Endothelial cell of umbilical vein (primary cell): ENCODE measurements around the gene PFDN5. TPM values are rescaled to one million over a fixed set of nuclear protein-coding genes. Genes with fewer than 3 reads are reported as not detected.

Source experiments
- BruUV-seq: library from RNA; stranded (reverse); fragments of 400-500 nt; replicated peaks from 2 replicates; lab custom pipeline; 2021; lab: Mats Ljungman, UMichigan
- CTCF ChIA-PET: fragments of 300-600, 350-600 bp; sonication (Branson Sonifier 250); formaldehyde crosslinking; loops from one replicate; lab custom pipeline; 2021; ENCODE audit warnings: antibody characterized with exemption, inconsistent platforms; lab: Charles Lee
- POLR2A ChIA-PET: fragments of 300-600, 350-600 bp; sonication (Branson Sonifier 250); formaldehyde crosslinking; loops from one replicate; lab custom pipeline; 2021; ENCODE audit warnings: antibody characterized with exemption, inconsistent platforms; lab: Charles Lee
- DNase-seq: peaks from one replicate; pipeline ENCODE4 v3.0.0-alpha.2; 2011; ENCODE audit warnings: low read depth, low spot score
- FAIRE-seq: peaks from 2 replicates; lab custom pipeline; 2011; peaks lifted over from hg19 to GRCh38; lab: Jason Lieb, UNC
- H2AFZ ChIP-seq: 2 replicates; pipeline ENCODE4 v1.6.0; 2012; ENCODE audit warnings: low read depth, low read length, control low read depth, inconsistent platforms
- H3K27ac ChIP-seq: 2 replicates; pipeline ENCODE4 v1.5.1; 2011; ENCODE audit warnings: low read depth, mild to moderate bottlenecking, control low read depth, low read length, moderate library complexity; ENCODE audit not compliant: insufficient read depth
- H3K27me3 ChIP-seq, 2 experiments: 2 replicates each; pipeline versions ENCODE4 v1.6.0 to v1.6.1; 2011; ENCODE audit warnings: low read length in 2 of 2, mixed read lengths in 1 of 2; ENCODE audit not compliant: control insufficient read depth in 2 of 2, insufficient read depth in 2 of 2
- H3K36me3 ChIP-seq, 2 experiments: 2 replicates in 1 of 2; 3 replicates in 1 of 2; pipeline ENCODE4 v1.5.1; 2011; ENCODE audit warnings: low read length in 2 of 2, mild to moderate bottlenecking in 1 of 2, moderate library complexity in 1 of 2; ENCODE audit not compliant: control insufficient read depth in 2 of 2, insufficient read depth in 2 of 2; ENCODE audit errors: extremely low read depth in 1 of 2
- H3K4me1 ChIP-seq: 3 replicates; pipeline ENCODE4 v1.5.1; 2011; ENCODE audit warnings: mild to moderate bottlenecking, low read length; ENCODE audit not compliant: control insufficient read depth, insufficient read depth; ENCODE audit errors: extremely low read depth
- H3K4me2 ChIP-seq: 2 replicates; pipeline ENCODE4 v1.6.1; 2011; ENCODE audit warnings: low read length, control low read depth, mixed read lengths; ENCODE audit not compliant: insufficient read depth
- H3K4me3 ChIP-seq, 3 experiments: fragments of 200-600 bp in 1 of 3; sonication (generic), shearing (Covaris generic) in 1 of 3; replicated peaks in 1 of 3; 2 replicates each; pipeline ENCODE4 v1.5.1; 2011 to 2016; ENCODE audit warnings: control low read depth in 3 of 3, low read length in 3 of 3, mild to moderate bottlenecking in 2 of 3, inconsistent platforms in 1 of 3, low read depth in 1 of 3, moderate library complexity in 1 of 3; ENCODE audit not compliant: insufficient read depth in 1 of 3
- H3K79me2 ChIP-seq: 2 replicates; pipeline ENCODE4 v1.6.0; 2012; ENCODE audit warnings: low read length, inconsistent platforms; ENCODE audit not compliant: control insufficient read depth, insufficient read depth
- H3K9ac ChIP-seq: replicated peaks from 2 replicates; pipeline ENCODE3; 2011; ENCODE audit warnings: low read length, control low read depth; ENCODE audit not compliant: insufficient read depth; ENCODE audit errors: extremely low read depth
- H3K9me1 ChIP-seq: replicated peaks from 3 replicates; pipeline ENCODE4 v1.6.0; 2011; ENCODE audit warnings: mild to moderate bottlenecking, low read length; ENCODE audit not compliant: control insufficient read depth, insufficient read depth; ENCODE audit errors: extremely low read depth
- H3K9me3 ChIP-seq: replicated peaks from 2 replicates; pipeline ENCODE4 v1.5.1; 2012; ENCODE audit warnings: low read length, inconsistent platforms; ENCODE audit not compliant: control insufficient read depth, insufficient read depth
- H4K20me1 ChIP-seq: replicated peaks from 2 replicates; pipeline ENCODE3; 2011; ENCODE audit warnings: mild to moderate bottlenecking, low read length; ENCODE audit not compliant: control insufficient read depth, insufficient read depth; ENCODE audit errors: extremely low read depth
- EZH2 ChIP-seq: IDR thresholded peaks from 2 replicates; pipeline ENCODE4 v1.6.1; 2012; ENCODE audit warnings: borderline replicate concordance, low read depth, mild to moderate bottlenecking, moderate library complexity, low read length, inconsistent platforms; ENCODE audit not compliant: severe bottlenecking
- FOS ChIP-seq: IDR thresholded peaks from 2 replicates; pipeline ENCODE4 v1.6.1; 2011; ENCODE audit warnings: mild to moderate bottlenecking, low read length, moderate library complexity, borderline replicate concordance; ENCODE audit not compliant: insufficient read depth
- GATA2 ChIP-seq: IDR thresholded peaks from 2 replicates; pipeline ENCODE4 v1.7.0; 2011; ENCODE audit warnings: low read depth, mild to moderate bottlenecking, moderate library complexity, mixed read lengths, low read length; ENCODE audit not compliant: insufficient read length, insufficient read depth
- JUN ChIP-seq: IDR thresholded peaks from 2 replicates; pipeline ENCODE4 v1.6.1; 2011; ENCODE audit warnings: borderline replicate concordance, low read depth; ENCODE audit not compliant: insufficient read length, insufficient read depth
- MYC ChIP-seq: IDR thresholded peaks from one replicate; pipeline ENCODE4 v1.6.1; 2011; ENCODE audit warnings: mild to moderate bottlenecking, low read depth, low read length
- POLR2A ChIP-seq: IDR thresholded peaks from 2 replicates; pipeline ENCODE4 v1.6.1; 2012; ENCODE audit warnings: low read depth, mild to moderate bottlenecking, control low read depth, low read length
- POLR2AphosphoS5 ChIP-seq: IDR thresholded peaks from 2 replicates; pipeline ENCODE4 v1.6.1; 2012; ENCODE audit warnings: low read depth, mild to moderate bottlenecking, control low read depth, low read length, moderate library complexity; ENCODE audit not compliant: insufficient read depth
- dilution Hi-C: fragments of 300-500 bp; cut with MboI; formaldehyde crosslinking; loops from one replicate; pipeline ENCODE4 v1.15.0; 2019; ENCODE audit warnings: low sequenced_read_pairs; ENCODE audit not compliant: extremely low pct_ligation_motif_present
- intact Hi-C: fragments of 100-400 bp; cut with micrococcal nuclease; formaldehyde crosslinking; loops from one replicate; pipeline ENCODE4 v1.10.0; 2022
- polyA plus RNA-seq, 4 experiments: library from polyadenylated mRNA; depleted of rRNA in 3 of 4; stranded (reverse) in 3 of 4; unstranded in 1 of 4; fragments of >200 nt; gene quantifications; 2 replicates each; pipeline versions ENCODE4 v1.2.1 to v1.2.3, GENCODE V29; 2011 to 2012; ENCODE audit warnings: missing spikeins in 1 of 4
- total RNA-seq: library from RNA; stranded (reverse); gene quantifications from 2 replicates; pipeline ENCODE4 v1.2.3, GENCODE V29; 2021
- TF ChIP-seq, protein P1 (sequence below), 2 donors: IDR thresholded peaks; 1 replicate in 1 of 2; 2 replicates in 1 of 2; pipeline ENCODE4 v1.5.1; 2011; ENCODE audit warnings: low read length in 2 of 2, mild to moderate bottlenecking in 2 of 2, moderate library complexity in 2 of 2, control low read depth in 1 of 2, inconsistent platforms in 1 of 2, low read depth in 1 of 2; ENCODE audit not compliant: insufficient read depth in 1 of 2; ENCODE audit errors: extremely low read depth in 1 of 2
- TF ChIP-seq, protein P2 (sequence below): IDR thresholded peaks from 2 replicates; pipeline ENCODE4 v1.6.1; 2011; ENCODE audit not compliant: insufficient read depth, insufficient read length

PFDN5 gene
- total and polyA plus RNA-seq, 2 donors (not counting 3 experiments of a cell fraction or from before 2014, with no cell fraction given) = 301 to 745 TPM

DNA sequence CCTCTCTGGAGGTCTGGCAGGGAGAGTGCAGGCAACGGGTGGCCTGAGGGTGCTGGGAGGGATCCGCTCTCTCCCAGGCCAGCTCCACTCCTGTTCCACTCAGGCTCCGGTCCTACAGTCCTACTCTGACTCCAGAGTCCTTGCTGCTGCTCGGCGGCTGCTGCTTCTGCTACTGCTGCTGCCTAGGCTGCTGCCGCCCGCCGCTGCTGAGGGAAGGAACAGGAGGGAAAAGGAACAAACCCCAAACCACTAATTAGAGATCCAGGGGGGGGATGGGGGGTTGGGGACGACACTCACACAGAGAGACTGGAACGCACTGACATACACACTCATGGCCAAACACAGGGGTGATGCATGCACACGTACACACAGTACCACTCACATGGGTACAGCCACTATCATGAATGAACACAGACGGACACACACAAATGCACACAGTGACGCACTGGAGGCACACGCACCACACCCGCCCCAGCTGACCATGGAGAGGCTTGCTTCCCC is 40.9 kb downstream of the PFDN5 start, which contains the start of gene SP7:
Gene SP7 (minus strand): TSS at position 174 of the 501 bp plus-strand sequence. CDS start 708 bp downstream, outside the sequence.
- intact Hi-C loops = no loop called here
- dilution Hi-C loops = no loop called here
- Histone ChIP-seq H4K20me1 (no peaks in the 10 kb centered on the region), H3K4me1 (no peaks in the 10 kb centered on the region), H3K4me3 (no peak within 1 kb of the TSS), H3K9me3 (no peaks in the 10 kb centered on the region), H3K9me1 (no peaks in the 10 kb centered on the region), H2AFZ (no peak within 1 kb of the TSS), H3K27ac (no peak within 1 kb of the TSS), H3K9ac (no peak within 1 kb of the TSS), H3K4me2 (no peak within 1 kb of the TSS), H3K36me3 (no peaks in the 10 kb centered on the region), H3K79me2 (no peaks in the 10 kb centered on the region), H3K27me3 (peaks cover 21 to 27% of the 10 kb centered on the region in 2 experiments)
- DNase-seq (no peak), FAIRE-seq (no peak)
- BruUV-seq = no TSS peak
- TF ChIP-seq JUN = no peak
- no peak for TF ChIP-seq EZH2
- no peak for TF ChIP-seq FOS
- no peak for TF ChIP-seq GATA2
- TF ChIP-seq MYC = no peak
- no peak for TF ChIP-seq POLR2AphosphoS5
- TF ChIP-seq, protein P1, sequence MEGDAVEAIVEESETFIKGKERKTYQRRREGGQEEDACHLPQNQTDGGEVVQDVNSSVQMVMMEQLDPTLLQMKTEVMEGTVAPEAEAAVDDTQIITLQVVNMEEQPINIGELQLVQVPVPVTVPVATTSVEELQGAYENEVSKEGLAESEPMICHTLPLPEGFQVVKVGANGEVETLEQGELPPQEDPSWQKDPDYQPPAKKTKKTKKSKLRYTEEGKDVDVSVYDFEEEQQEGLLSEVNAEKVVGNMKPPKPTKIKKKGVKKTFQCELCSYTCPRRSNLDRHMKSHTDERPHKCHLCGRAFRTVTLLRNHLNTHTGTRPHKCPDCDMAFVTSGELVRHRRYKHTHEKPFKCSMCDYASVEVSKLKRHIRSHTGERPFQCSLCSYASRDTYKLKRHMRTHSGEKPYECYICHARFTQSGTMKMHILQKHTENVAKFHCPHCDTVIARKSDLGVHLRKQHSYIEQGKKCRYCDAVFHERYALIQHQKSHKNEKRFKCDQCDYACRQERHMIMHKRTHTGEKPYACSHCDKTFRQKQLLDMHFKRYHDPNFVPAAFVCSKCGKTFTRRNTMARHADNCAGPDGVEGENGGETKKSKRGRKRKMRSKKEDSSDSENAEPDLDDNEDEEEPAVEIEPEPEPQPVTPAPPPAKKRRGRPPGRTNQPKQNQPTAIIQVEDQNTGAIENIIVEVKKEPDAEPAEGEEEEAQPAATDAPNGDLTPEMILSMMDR (IDR thresholded peaks at IDR 0.05; ENCODE audit: extremely low read depth in 1 of 2, insufficient read depth in 1 of 2, low read depth in 1 of 2, low read length in 2 of 2) = no peak
- TF ChIP-seq, protein P2, sequence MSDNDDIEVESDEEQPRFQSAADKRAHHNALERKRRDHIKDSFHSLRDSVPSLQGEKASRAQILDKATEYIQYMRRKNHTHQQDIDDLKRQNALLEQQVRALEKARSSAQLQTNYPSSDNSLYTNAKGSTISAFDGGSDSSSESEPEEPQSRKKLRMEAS = no peak
- no peak for TF ChIP-seq POLR2A
- CTCF ChIA-PET = interaction anchor here (0.7 to 1.9 kb wide), 5 partner anchors 9 to 85 kb away, joined by 3 to 13 read pairs (median 11); partner anchors contain the start of gene AAAS
- POLR2A ChIA-PET = no interaction called here
